HG03280 (cell line): Measurements from ENCODE around the gene MYRF.

Source experiments
- ATAC-seq: cut with Tn5 transposase; IDR thresholded peaks from one replicate; pipeline ENCODE4 v1.9.1; 2021; ENCODE audit warnings: mild to moderate bottlenecking, moderate library complexity; ENCODE audit not compliant: unreplicated experiment

The MYRF gene

GRCh38 chr11:61774411-61774810 lies 22.0 kb downstream of the MYRF start:
- ATAC-seq = no peak

- ATAC-seq = no peak
These were observed 22.7 kb downstream of the MYRF start for GRCh38 chr11:61775106-61775505.

DNA sequence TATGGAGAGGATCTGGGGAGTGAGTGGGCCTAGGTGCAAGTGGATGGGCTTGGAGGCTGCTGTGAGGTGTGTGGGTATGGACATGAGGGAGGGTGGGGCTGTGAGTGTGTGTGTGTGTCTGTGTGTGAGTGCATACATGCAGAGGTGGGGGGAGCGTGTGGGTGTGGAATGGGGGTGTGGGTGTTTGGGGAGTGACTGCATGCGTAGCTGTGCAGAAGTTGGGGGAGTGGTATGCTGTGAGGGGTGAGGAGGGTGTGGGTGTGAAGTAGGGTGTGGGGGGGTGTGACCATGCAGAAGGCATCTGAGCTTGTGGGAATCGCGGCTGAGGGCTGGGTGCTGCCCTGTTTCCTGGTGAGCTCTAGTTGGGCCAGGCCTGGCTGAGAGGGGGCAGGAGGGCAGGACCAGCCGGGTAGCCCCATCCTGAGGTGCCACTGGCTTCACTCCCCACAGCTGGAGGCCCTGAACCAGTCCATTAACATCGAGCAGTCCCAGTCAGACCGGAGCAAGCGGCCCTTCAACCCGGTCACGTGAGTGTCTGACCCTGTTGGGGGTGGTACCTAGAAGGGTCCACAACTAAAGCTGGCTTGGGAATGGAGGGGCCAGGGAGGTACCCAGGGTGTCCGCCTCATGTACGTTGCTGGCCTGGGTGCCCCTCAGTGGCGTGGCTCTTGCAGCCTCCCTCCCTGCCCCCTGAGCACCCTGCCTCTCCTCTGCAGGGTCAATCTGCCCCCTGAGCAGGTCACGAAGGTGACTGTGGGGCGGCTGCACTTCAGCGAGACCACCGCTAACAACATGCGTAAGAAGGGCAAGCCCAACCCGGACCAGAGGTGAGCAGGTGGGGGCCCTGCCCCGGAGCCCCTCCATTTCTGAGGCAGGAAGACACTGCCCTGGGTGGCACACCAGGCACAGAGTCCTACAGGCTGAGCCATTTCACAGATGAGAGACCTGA lies 23.4 kb downstream of the MYRF start:
- no peak for ATAC-seq

- peak; percentile 51 for ATAC-seq
These were observed 24.2 kb downstream of the MYRF start for GRCh38 chr11:61776561-61777075.

GRCh38 chr11:61777234-61778090 lies 25.0 kb downstream of the MYRF start:
- no peak for ATAC-seq

DNA sequence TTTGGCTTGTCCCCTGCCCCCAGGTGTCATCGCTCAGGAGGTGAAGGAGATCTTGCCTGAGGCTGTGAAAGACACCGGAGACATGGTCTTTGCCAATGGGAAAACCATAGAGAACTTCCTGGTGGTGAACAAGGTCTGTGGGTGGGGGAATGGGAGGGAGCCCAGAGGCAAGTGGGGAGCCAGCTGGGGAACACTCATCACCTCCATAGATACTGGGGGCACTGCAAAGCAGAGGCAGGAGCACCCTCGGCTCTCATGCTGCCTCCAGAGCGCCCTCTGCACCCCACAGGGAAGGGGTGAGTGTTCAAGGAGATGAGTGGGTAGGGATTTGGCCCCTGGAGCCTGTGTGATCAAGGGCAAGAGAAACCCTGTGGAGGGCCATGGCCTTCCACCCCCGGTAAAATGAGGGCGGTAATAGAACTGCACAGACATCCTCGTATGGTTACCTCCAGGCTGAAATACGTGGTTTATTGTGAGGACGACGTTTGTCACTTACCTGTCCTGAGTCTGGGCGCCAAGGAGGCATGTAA lies 26.0 kb downstream of the MYRF start:
- ATAC-seq = no peak

- no peak for ATAC-seq
These were observed 26.6 kb downstream of the MYRF start for GRCh38 chr11:61778920-61779650.

DNA sequence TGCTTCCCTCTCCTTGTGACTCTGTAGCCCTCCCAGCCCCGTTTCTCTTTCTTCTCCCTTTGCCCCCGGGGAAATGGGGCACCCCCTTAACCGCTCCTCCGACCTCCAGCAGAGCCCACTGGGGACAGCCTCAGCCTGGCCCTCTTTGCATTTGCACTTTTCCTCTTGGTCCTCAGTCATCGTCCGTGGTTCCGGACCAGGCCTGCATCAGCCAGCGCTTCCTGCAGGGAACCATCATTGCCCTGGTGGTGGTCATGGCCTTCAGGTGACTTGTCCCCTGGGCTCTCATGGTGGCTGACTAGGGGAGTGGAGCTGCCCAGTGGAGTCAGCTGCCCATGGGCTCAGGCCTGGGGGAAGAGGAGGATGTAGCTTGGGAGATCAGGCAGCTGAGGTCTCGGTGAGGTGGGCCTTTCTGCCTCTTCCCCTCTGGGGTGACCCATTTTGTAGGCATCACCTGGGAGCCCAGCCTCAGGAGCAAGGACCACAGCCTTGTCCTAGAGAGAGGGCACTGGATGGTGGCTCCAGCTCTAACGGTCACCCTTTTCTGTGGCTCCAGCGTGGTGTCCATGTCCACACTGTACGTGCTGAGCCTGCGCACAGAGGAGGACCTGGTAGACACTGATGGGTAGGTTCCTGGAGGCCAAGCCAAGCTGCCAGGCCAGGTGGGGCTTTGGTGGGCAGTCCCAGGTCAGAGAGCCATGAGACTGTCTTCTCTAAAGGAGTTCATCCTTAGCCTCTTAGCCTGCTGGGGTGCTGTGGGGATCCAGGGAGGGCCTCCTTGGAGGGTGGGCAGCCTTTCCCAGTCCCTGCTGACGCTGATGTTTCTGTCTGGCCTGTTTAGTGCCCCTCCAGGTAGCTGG lies 27.5 kb downstream of the MYRF start:
- no peak for ATAC-seq

DNA sequence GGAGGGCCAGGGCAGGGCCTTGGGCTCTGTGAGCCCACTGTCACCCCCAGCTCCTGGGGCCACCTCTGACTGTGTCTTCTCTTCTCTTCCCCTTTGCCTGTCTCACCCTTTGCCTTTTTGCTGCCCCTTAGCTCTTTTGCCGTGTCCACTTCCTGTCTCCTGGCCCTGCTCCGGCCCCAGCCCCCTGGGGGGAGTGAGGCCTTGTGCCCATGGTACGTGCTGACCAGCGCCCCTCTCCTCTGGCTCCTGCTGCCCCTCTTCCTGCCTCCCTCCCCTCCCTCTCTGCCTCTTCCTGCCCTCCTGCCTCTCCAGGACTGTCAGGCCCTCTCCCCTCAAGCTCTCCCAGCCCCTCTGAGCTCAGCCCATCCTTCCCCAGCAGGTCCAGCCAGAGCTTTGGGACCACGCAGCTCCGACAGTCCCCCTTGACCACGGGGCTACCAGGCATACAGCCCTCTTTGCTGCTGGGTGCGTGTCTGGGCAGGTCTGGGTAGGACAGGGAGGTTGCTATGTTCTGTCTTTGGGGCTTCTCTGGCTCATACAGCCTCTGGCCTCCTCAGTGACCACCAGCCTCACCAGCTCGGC lies 28.2 kb downstream of the MYRF start:
- ATAC-seq = no peak

DNA sequence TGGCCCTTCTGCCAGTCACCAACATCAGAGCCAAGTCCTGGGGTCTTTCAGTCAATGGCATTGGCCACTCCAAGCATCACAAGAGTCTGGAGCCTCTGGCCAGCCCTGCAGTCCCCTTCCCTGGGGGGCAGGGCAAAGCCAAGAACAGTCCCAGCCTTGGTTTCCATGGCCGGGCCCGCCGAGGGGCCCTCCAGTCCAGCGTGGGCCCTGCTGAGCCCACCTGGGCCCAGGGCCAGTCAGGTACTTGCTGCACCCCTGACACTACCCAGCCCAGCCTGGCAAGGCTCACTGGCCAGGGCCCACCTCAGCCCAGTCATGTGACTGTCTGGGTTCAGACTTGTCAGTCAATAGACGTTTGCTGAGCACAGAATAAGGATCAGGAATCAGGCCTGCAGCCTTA lies 29.1 kb downstream of the MYRF start:
- no peak for ATAC-seq

DNA sequence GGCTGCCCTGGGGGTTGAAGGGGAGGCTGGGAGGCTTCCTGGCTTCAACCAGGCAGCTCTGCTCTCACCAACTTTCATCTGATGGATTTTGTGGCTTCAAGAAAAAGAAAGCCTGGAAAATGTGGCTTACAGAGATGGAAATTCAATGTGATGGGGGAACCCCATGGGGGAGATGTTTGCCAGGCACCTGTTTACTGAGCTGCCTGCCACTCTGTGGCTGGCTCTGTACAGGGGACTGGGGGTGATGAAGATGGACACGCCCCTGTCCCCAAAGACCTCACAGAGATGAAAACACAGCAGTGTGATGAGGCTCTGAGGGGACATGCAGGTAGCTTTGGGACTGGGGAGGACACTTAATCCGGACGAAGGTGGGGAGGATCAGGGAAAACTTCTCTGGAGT lies 29.9 kb downstream of the MYRF start:
- no peak for ATAC-seq

- no peak for ATAC-seq
These were observed 30.4 kb downstream of the MYRF start for GRCh38 chr11:61782841-61783240.

DNA sequence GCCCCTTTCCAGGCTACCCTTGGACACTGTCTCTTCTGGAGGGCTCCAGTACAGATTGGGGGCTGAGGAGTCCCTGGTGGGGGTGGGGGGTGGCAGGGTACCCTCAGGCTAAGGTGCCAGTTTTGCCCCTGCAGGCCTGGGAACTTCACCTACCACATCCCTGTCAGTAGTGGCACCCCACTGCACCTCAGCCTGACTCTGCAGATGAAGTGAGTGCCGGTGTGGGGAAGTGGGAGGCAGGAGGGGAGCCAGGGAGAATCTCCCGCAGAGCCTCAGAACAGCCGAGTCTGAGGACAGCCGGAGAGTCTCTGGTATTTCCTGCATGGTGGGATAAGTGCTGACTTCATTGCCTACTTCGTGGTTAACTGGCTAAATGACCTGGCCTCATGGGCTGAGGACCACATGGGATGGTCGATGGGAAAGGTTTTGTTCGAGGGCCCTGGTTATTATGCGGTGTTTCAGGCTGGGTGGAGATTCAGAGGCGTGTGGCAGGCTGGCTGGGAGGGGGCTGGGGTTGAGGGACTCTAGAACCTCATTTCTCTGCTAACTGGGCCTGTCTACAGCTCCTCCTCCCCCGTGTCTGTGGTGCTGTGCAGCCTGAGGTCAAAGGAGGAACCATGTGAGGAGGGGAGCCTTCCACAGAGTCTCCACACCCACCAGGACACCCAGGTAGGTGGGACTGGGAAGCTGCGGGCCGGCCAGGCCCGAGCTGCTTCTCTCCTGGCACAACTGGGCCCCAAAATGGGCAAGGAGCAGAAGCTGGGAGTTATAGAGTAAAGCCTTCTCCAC lies 31.5 kb downstream of the MYRF start:
- no peak for ATAC-seq

DNA sequence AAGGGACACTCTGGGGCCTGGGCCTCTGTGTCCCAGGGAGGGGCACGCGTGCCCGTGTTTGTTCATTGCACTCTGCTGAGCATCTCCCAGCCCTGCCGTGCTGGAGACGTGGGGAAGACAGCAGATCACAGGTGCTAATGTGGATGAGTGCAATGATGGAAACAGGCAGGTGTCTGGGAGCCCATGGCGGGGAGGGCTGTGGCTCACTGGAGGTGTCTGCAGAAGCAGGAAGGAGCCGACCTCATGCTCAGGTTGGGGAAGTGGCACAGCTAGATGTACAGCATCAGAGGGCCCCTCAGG lies 32.0 kb downstream of the MYRF start:
- no peak for ATAC-seq

- no peak for ATAC-seq
These were observed 33.5 kb downstream of the MYRF start for GRCh38 chr11:61785837-61786402.

DNA sequence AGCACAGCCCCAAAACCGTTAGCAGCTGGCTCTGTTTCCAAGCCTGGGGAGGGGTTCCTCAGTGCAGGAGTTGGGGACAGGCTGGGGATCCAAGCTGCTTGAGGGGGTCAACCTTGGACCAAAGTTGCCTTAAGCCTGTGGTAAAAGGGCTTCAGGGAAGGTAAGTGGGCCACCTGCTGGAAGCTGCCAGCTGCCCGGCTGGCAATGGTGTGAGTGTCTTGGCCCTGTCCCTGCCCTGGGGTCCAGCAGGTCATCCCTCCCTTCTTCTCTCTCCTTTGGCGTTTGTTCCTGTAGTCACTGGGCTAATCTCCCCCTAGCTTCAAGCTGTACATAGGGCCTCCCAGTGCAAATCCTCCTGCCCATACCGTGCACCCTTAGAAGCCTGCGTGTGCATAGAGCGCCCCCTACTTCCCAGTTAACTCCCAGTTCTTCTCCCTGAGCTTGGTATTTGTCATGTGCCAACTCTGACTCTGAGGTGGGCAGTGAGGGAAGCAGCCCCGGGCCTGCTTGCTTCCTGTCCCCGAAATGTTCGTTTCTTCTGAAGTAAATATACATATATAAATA lies 35.6 kb downstream of the MYRF start:
- ATAC-seq = no peak

- peak; percentile 38 for ATAC-seq
These were observed 39.4 kb downstream of the MYRF start for GRCh38 chr11:61791737-61792309.
